Fibroblast of lung (primary cell): ENCODE data around the gene ACTL9.

Experiments used
- EZH2 ChIP-seq: IDR thresholded peaks from 2 replicates; pipeline ENCODE4 v1.5.1; 2012; ENCODE audit warnings: low read length, control low read depth, mild to moderate bottlenecking; ENCODE audit errors: missing control alignments
- TF ChIP-seq, protein P1 (sequence below), 2 donors: IDR thresholded peaks in 1 of 2; conservative IDR thresholded peaks in 1 of 2; 1 replicate in 1 of 2; 2 replicates in 1 of 2; pipeline ENCODE4 v1.5.1; 2011 to 2012; ENCODE audit warnings: low read length in 2 of 2, control low read depth in 1 of 2, inconsistent platforms in 1 of 2, low read depth in 1 of 2, mild to moderate bottlenecking in 1 of 2

DNA sequence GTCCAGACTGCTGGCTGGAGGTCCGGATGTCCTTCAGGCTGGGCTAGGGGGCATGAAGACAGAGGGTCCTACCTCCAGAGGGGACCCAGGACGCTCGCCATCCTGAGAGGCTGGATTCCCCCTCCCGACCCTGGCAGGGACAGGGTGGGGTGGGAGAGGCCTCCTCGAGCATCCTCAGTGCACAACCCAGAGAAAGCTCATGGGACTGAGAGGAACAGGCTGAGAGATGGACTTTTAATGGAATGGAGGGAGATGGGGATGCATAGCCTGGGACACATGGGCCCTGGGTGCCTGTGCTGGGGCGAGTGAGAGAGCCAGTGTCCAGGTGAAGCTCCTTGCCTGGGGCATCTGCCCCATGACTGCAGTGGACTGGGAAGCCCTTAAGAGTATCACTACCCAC is 3.1 kb downstream of the ACTL9 start:
- no peak for TF ChIP-seq EZH2
- TF ChIP-seq, protein P1, sequence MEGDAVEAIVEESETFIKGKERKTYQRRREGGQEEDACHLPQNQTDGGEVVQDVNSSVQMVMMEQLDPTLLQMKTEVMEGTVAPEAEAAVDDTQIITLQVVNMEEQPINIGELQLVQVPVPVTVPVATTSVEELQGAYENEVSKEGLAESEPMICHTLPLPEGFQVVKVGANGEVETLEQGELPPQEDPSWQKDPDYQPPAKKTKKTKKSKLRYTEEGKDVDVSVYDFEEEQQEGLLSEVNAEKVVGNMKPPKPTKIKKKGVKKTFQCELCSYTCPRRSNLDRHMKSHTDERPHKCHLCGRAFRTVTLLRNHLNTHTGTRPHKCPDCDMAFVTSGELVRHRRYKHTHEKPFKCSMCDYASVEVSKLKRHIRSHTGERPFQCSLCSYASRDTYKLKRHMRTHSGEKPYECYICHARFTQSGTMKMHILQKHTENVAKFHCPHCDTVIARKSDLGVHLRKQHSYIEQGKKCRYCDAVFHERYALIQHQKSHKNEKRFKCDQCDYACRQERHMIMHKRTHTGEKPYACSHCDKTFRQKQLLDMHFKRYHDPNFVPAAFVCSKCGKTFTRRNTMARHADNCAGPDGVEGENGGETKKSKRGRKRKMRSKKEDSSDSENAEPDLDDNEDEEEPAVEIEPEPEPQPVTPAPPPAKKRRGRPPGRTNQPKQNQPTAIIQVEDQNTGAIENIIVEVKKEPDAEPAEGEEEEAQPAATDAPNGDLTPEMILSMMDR (conservative IDR thresholded peaks at IDR 0.05 in 1 of 2, IDR thresholded peaks at IDR 0.05 in 1 of 2; ENCODE audit: low read depth in 1 of 2, low read length in 2 of 2) = no peak
